ENCODE results near the gene MAST3.

GRCh38 chr19:18051887-18052286 lies 45.7 kb upstream of the MAST3 start:
- TF ChIP-seq EZH2phosphoT487 (IDR thresholded peaks at IDR 0.05; ENCODE audit: borderline replicate concordance), result no peak
- TF ChIP-seq CTCF (conservative IDR thresholded peaks at IDR 0.05; ENCODE audit: low read length), result no peak
